ENCODE data around the gene JAK1.
A peak's percentile ranks its signal among the peaks of the same experiment; 100 is the strongest.
"Not testable (repeated sequence)": the region's sequence is repeated elsewhere in the genome, so short reads cannot be mapped to it uniquely, and the experiment has no call there.

The JAK1 gene

DNA sequence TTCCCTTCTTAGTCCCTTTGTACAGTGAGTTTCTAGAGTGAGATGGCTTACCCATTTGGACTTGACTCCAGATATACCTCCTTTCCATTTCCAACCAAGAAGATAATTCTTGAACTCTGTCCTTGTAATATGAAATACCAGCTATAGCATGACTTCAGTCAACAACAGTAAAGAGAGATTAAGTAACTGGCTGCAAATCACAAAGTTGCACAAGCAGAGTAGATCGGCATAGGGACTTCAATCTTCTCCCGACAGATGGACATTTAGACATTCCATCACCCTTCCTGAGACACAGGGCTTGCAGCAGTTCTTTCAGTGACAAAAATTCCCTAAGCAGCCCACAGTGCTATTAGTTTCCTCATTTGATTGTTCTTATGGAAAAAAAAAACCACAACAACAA, 44.6 kb downstream of the JAK1 start:
- DNase-seq (ENCODE audit: low spot score), result no peak

DNA sequence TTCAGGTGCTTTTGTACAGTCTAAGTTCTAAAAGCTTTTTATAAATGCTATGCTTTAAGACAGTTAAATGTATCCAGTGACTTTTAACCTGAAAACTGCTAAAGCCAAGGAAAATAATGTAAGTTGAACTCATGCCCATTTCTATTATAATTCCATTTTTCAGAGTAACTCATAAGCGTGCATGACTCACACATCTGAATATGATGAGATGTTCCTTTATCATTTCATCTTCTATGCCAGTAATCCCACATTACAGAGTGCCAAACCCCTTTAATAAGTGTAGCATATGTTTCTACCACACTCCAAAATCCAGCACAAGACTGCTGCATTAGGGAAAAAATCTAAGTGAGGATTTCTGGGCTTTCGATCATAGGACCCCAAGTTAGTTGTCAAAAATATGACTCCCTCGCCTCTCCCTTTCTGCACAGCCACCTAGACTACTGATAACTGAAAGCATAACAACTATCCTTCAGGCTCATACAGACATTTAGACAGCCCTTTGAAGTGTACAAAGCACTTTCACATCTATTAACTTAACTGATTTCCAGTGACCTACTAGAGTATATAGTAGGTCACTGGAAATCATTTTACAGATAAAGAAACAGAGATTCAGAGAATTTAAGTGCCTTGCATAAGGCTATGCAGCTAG, 45.3 kb downstream of the JAK1 start:
- no peak for DNase-seq (ENCODE audit: low spot score)

DNA sequence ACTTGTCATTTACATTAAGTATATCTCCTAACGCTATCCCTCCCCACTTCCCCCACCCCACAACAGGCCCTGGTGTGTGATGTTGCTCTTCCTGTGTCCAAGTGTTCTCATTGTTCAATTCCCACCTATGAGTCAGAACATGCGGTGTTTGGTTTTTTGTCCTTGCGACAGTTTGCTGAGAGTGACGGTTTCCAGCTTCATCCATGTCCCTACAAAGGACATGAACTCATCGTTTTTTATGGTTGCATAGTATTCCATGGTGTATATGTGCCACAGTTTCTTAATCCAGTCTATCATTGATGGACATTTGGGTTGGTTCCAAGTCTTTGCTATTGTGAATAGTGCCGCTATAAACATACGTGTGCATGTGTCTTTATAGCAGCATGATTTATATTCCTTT, 47.2 kb downstream of the JAK1 start:
- not testable (repeated sequence) for DNase-seq (ENCODE audit: low spot score)

DNA sequence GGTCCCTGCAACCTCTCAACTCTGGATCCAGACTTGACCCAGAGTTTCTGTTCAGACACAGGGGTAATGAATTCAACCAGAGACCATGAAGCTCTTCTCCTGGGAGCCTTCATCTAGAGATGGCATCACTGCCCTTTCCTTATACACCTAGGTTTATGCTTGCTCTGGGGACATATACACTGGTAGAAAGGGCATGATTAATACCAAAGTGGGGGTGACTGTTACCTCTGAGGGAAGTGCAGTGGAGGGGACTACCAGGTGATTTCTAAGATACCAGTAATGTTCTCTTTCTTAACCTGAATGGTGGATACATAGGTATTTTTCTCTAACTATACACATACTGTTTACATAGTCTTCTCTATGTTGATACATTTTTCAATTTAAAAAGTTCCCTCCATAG, 48.4 kb downstream of the JAK1 start:
- DNase-seq (ENCODE audit: low spot score), result no peak

DNA sequence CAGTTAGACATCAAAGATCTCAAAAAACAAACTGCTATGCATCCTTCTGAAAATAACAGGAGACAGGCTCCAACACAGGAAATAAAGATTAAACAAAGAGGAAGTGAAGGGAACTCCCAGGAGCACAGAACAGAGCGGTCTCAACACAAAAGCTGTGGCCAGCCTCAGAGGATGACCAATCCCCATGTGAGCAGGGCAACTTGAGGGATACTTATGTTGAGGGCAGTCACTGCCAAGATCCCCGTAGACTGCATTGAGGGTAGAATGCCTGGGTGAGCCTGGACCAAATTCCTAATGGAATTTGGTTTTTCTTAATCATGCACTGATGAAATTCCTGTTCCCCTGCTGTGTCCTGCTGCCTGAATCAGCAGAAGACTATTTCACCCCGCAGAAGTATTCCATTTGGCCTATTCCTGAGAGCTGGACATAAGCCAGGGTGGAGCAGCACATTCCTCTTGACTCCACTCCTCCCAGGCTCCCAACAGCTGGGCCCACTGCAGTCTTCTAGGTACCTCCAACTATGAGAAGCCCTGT, 49.0 kb downstream of the JAK1 start:
- no peak for DNase-seq (ENCODE audit: low spot score)

DNA sequence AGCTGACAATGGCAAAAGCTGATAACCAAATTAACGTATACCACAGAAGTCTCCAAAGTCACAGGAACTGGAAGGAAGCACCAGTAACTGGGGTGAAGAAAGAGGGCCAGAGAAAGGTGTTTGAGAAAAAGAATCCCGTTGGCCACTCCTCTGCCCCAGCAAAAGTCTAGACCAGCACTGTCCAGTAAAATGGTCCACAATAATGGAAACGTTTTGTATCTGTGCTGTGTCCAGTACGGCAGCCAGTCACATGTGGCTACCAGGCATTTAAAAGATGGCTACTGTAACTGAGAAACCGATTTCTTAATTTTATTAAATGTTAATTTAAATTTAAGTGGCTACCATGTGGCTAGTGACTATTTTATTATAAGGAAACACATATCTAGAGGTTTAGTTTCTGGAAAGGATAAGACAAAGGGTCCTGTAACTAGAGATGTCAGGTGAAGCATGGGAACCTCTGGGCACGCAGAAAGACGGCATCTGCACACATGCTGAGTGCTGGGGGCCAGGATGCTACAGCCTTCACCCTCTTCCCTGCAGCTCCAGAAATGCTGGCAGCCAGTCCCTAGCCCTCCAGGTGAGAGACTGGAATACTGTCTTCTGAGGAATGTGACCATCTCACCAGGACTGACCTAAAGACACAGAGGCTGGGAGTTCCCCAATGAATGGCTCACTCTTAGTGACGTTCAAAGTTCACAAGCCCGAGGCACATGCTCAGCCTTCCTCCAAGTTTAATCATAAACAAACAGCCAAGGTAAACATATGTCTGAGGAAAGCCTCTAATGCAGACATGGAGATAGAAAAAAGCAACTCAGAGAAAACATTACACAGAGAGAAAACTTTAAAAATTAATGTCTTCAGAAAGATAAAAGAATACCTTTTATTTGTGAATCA, 50.7 kb downstream of the JAK1 start:
- DNase-seq (ENCODE audit: low spot score), result no peak

DNA sequence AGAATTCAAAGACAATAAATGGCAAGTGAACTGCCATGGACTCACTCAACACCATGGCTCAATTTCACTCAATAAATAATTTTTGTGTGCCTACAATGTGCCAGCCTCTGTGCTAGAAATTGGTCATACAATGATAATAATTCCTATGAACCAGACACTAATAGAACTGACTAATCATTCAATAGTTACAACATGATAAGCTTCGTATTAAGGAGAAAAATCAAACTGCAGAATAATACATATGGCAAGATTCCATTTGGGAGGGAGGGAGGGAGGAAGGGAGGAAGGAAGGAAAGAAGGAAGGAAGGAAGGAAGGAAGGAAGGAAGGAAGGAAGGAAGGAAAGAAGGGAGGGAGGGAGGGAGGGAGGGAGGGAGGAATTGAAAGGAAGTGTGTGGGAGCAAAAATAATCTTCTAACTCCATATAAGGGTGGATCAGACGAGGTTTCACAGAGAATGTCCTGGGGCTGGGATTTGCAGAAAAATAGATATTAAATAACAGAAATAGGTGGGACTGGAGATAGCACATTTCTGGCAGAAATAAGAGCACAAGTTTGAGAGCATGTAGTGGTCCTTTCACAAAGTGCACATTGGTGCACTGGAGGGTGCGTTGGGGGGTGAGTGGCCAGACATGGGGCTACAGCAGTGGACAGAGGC, 52.9 kb downstream of the JAK1 start:
- no peak for DNase-seq (ENCODE audit: low spot score)

DNA sequence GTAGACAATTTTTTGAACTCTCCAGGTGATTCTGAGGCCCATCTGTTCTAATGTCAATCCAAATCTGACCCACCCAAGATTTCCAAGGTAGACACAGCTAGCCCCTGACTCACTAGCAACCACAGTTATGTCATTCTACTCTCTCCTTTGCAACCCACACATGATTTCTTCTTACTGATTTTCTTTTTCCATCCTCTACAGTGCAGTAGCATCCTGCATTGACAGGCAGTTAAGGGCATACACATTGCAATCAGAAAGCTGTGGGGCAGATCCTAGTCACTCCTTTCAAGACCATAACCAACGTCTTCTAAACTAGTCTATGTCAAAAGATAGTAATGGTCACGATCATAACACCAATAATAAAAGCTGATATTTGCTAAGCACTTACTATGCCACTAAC, 54.2 kb downstream of the JAK1 start:
- no peak for DNase-seq (ENCODE audit: low spot score)

DNA sequence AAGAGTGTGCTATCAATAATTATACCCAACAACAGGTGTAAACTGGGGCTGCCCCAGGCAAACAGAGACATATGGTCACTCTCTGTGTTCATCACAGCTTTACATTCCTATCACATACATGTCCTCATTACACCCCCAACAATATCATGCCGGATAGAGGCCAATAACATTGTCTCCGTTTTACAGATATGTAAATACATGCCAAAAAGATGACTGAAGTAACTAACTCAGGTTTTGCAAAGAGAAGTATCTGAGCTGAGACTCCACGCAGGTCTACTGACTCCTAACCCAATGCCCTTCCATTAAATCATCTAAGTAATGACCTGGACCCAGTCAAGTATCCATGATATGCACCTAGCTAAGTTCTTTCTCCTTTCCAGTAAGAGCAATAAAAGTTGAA, 55.0 kb downstream of the JAK1 start:
- no peak for DNase-seq (ENCODE audit: low spot score)

DNA sequence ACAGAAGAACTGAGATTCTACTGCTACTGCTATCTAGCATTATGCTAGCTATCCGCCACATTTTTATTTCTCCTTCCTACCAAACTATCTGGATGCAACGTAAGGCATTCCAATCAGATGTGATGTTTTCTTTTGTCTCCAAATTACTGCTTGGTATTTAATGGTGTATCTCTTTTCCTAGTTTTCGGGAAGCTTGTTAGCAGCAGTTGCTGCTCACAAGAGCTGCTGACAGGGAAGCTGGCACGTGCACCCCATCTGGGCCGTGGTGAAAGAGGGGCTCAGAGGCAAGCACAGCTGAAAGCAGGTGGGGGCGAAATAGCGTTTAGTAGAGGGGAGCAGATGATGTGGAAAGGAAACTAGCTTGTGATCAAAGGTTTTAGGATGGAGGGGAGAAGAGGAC, 57.3 kb downstream of the JAK1 start:
- no peak for DNase-seq (ENCODE audit: low spot score)

DNA sequence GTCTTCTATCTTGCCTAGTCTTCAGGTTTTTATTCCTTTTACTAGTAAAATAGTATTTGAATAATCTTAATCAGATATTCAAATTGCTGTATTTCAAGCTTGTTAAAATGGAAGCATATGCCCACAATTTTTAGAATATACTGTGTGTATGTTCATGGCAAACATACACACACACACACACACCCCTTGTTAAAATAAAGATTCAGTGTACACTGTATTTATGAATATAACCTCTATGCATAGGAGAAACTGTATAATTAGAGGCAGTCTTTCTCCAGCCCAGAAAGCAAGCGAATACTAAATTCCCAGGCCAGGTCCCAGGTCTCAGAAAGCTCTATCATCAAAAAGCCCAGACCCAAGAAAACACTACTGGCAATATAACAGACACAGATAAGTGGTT, 57.8 kb downstream of the JAK1 start:
- no peak for DNase-seq (ENCODE audit: low spot score)

DNA sequence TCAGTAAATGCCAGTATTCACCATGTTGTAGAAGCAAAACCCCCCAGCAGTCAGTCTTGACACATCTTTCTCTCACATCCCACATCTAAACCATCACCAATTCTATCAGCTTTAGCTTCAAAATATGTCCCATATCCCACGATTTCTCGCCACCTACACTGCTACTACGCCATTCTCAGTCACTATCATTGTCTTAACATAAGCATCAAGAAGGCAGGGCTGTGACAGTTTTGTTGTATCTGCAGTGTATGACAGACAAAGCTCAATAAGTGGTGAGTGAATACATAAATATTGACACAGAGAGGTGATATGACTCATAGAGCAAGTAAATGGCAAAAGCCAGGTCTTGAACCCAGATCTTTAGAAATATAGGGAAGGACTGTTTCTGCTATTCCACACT, 59.9 kb downstream of the JAK1 start:
- DNase-seq (ENCODE audit: low spot score), result peak; percentile 29

DNA sequence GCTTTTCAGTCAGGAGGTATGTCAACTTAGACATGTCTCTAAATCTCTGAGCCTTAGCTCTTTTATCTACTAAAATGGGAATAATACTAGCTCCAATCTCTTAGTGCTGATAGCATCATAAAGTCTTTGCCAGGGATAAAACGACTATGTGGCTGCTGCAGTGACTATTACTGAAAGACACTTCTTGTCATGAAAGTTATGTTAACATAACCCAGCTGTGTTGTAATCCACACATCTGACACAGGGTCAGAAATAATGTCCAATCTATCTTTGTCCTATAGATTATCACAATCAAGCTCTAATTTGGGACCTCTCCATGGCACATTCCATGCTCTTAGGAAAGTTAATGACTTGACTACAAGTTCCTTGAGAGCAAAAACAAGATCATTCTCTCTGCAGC, 62.8 kb downstream of the JAK1 start:
- no peak for DNase-seq (ENCODE audit: low spot score)

DNA sequence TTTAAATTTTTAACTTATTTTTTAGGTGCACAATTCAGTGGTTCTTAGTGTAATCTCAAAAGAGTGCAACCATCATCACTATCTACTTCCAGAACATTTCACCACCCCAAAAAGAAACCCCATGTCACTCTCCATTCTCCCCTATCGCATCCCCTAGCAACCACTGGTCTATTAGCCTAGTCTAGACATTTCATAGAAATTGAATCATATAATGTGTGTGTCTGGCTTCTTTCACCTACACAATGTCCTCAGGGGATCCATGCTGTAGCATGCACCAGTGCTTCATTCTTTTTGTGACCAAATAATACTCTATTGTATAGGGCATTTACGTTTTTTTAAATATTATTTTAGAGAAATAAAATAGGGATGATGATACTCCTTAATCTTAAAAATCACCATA, 64.7 kb downstream of the JAK1 start:
- DNase-seq (ENCODE audit: low spot score), result no peak

DNA sequence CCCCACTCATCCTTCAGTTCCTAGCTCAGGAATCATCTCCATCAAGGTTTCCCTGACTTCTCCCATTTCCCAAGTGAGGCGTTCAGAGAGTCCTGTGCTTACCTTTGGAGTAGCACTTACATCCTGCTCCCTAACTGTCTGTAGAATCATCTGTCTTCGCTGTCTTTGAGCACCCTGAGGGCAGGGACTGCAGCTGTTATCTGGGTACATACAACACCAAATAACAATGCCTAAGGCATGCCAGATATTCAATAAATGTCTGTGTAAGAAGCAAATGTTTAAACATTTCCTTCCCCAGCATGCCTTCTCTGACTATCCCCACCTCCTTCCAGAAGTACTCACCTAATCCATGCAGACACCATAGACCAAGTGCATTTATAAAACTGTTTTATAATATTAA, 65.4 kb downstream of the JAK1 start:
- DNase-seq (ENCODE audit: low spot score), result no peak

DNA sequence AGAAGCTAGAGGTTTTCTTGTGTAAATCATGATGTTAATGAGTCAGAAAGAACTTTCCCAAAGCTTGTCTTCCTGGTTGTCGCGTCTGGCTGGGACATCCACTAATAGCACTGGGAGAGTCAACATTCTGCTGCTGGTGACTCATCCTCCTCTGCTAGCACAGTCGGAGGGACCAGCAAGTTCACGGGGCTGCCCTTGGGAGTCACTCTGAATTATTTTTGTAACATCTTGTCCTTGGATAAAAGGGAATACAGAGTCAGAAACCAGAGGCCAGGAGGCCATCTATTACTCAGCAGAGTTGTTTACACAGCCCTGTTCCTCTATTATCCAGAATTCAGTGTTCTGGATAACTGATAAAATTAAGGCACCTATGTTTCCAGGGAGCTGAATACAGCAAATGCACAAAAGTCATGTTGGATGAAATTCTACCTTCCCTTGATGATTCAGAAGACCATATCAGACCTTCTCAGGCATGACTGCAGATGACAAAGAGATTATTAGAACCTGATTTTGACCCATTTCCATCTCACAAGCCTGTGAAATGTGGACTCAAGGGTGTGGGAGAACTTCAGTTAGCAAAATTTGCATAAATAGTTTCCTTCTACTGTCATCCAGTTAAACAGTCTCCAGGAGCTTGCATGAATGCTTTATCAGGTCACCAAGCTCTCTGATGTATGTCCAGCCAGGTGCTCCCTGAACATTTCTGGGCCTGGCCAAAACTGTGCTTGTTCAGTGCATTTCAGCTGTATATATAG, 68.1 kb downstream of the JAK1 start:
- DNase-seq (ENCODE audit: low spot score), result peak; percentile 37

DNA sequence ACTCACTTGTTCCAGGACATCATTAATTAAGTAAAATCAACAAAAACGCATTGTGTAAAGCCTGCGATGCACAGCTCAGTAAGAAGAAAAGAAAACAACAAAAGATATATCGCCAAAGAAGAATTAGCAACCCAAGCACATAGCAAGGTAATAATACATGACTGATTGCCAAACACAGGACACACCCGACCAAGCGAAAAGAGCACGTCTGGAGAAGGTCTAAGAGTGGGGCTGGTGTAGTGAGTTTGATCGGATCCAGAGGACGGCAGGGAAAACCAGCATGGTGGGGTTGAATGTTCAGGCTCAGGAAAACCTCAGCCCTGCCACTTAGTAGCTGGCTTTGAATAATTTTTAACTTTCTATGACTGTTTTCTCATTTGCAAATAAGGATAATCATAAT, 69.8 kb downstream of the JAK1 start:
- no peak for DNase-seq (ENCODE audit: low spot score)

DNA sequence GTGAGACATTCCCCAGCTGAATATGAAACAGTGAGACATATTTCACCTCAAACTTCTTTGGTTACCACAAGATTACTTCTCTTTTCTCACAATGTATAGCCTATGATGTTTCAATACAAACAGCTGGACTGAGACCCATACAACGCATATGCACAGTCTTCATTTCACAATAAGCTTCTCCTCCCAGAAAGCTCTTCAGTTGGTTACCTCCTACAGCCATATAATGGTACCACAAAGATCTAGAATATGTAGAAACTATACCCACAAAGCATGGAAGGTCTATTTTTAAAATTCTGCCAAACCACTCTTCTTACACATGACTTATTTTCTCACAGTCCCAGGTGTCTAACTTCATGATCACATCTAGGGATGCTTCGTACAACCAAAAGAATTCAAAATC, 70.8 kb downstream of the JAK1 start:
- no peak for DNase-seq (ENCODE audit: low spot score)

DNA sequence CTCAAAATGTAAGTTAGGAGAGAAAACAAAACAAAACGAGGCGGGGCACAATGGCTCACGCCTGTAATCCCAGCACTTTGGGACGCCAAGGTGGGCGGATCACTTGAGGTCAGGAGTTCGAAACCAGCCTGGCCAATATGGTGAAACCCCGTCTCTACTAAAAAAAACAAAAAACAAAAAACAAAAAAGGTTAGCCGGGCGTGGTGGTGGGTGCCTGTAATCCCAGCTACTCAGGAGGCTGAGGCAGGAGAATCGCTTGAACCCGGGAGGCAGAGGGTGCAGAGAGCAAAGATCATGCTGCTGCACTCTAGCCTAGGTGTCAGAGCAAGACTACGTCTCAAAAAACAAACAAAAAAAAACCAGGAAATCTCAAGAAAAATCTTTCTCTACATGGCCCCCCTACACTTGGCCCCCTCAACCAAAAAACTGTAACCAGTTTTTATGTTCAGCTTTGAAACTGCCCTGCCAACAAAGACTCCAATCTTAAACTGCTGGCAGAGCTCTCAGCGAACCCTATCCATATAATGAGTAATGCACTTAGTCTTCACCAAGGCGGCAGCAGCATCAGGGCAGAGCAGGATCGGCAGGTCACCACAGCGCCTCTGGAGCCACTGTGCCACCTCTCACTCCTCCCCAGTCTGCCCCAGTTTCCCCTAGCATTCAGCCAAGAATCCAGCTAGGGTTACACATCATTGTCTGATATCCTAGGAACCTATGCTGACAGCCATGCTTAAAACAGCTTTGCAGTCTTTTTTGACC, 71.7 kb downstream of the JAK1 start:
- DNase-seq (ENCODE audit: low spot score), result no peak

DNA sequence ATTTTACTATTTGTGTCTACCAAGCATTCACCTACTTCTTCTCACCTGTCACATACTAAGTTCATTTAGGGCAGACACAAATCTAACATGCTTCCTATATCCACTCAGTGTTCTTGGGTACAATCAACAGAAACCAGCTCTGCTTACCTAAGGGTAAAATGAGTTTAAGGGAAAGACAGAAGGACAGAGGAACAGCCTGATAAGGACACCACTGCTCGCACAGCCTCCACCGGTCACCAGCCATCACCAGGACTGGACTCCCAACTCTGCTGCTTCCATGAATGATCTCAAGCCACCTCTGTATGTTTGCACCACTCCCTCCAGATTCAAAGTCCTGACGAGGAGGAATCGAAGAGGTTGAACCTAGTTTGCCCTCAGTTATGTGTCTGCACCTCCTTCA, 72.4 kb downstream of the JAK1 start:
- DNase-seq (ENCODE audit: low spot score), result no peak

Measured in CD4-positive, alpha-beta T cell treated with Interleukin-15 for 4 hours (primary cell).